CD4-positive, alpha-beta T cell treated with Interleukin-2 at 100 ng/mL for 4 hours (primary cell): ENCODE data around the gene STYXL2.

ENCODE experiments used
- DNase-seq: peaks from one replicate; pipeline ENCODE4 v3.0.0-alpha.2; 2020; ENCODE audit warnings: low spot score

STYXL2 gene

DNA sequence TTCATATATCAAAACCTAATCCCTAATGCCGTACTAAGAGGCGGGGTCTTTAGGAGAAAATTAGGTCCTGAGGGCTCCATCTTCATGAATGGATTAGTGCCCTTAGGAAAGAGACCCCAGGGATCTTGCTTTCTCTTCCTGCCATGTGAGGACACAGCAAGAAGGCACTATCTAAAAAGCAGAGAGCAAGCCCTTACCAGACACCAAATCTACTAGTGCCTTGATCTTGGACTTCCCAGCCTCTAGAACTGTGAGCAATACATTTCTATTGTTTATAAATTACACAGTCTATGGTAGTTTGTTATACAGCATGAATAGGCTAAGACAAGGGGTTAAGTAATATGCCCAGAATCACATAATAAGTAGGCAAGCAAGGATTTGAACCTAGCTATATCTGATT lies 42.9 kb downstream of the STYXL2 start:
- no peak for DNase-seq

DNA sequence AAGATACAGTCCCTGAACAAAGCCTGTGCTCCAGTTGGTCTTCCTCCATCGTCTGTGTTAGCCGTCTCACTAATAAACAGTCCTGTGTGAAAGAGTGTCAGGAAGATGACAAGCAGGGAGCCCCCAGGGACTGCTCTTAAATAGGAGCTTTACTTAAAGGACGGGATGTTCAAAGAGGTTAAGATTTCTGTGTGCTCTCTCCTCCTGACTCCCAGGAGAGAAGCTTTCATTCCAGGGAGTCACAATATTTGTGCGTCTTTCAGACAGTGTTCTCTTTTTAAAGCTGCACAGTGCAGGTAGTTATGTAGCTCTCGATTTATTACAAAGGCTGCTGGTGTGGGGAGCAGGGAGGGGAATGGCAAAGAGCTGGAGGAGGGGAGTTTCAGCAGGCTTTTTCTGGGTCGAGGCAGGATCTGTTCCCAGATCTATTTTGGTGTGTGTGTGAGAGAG lies 43.5 kb downstream of the STYXL2 start:
- no peak for DNase-seq

DNA sequence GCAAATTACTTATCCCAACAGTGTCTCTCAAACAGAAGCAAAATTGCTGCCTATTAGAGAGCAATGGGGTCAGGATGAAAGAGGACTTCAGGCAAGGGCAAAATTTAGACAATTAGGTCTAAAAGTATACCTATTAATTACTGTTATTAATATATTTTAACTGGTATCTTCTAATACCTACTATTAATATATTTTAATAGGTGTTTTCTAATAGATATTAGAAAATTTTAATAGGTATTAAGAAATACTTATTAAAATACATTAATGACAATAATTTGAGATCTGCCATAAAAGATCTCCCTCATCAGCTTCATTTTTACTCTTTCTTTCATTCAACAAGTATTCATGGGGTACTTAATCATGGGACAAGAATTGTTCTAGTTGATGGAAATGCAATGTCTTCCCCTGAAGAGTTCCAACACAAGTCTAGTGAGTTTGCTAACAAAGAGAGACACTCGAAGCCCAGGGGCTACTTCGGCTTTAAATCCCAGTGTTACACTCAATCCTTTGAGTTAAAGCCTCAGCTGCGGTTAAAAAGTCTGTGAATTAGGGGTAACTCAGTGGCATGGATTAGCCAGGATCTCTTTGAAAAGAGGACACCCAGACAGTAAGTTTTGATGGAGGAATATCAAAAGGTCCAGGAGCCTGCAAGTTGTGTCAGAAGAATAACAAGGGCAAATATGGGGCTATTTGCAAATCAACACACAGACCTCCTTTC lies 44.1 kb downstream of the STYXL2 start:
- DNase-seq, result no peak

DNA sequence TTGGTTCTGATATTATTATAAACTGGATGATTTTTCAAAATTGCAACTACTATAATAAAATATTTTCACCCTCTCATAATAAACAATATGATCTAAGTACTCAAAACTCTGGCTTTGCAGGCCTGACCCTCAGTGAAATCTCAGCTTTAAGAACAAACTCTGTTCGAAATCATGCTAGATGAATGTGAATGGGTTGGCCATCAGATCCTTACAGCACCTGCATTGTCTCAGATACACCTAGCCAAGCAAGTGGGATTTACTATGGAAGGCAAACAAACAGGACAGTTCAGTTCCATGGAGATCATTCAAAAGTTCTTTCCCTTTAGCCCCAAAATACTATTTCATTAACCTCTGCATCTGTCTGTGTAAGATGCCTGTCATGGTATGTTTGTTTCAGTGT lies 44.8 kb downstream of the STYXL2 start:
- no peak for DNase-seq

DNA sequence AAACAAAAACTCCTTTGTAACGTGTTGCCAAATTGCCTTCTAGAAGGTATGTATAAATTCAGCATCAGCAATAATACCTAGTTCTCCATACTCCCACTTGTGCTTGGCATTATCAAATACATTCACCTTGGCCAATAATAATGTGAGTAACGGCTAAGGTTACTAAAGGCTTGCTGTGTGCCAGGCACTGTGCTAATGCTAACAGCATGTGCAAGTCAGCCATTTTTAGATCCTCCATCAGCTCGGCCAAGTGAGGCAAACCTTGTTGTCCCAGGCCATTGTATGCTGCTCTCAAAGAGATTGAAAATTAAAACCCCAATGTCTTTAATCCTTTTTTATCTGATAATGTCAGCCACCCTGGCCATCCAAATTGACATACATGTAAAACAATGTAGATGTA lies 48.1 kb downstream of the STYXL2 start:
- no peak for DNase-seq
